Right lobe of liver (tissue), 6 donors: Measurements from ENCODE around the gene SH3GL1. TPM values are rescaled to one million over a fixed set of nuclear protein-coding genes. Genes with fewer than 3 reads are reported as not detected.
A peak's percentile ranks its signal among the peaks of the same experiment; 100 is the strongest.

Experiments used
- ATAC-seq, 4 donors: fragments of 200-7000 bp; cut with Tn5 transposase; one replicate each; pipeline ENCODE4 v1.9.1; 2020; ENCODE audit warnings: mild to moderate bottlenecking in 4 of 4, moderate library complexity in 4 of 4
- DNase-seq, 3 donors: peaks; one replicate each; pipeline ENCODE4 v3.0.0-alpha.2; 2020
- H3K27ac ChIP-seq, 3 donors: fragments of 200-600 bp; one replicate each; pipeline ENCODE4 v1.8.0; 2022
- H3K27me3 ChIP-seq, 2 donors: fragments of 200-600 bp; one replicate each; pipeline ENCODE4 v1.8.0; 2022
- H3K36me3 ChIP-seq, 4 donors: fragments of 200-600 bp; sonication (generic) in 1 of 4; one replicate each; pipeline versions ENCODE4 v1.5.1 to v1.8.0; 2017 to 2022; ENCODE audit warnings: control low read depth in 1 of 4
- H3K4me1 ChIP-seq, 4 donors: fragments of 200-600 bp; sonication (generic) in 1 of 4; one replicate each; pipeline versions ENCODE4 v1.5.1 to v1.8.0; 2017 to 2022; ENCODE audit warnings: control low read depth in 1 of 4
- H3K4me3 ChIP-seq, 3 donors: fragments of 200-600 bp; one replicate each; pipeline ENCODE4 v1.8.0; 2022
- H3K9me3 ChIP-seq, 4 donors: fragments of 200-600 bp; sonication (generic) in 1 of 4; one replicate each; pipeline versions ENCODE4 v1.5.1 to v1.8.0; 2017 to 2022; ENCODE audit warnings: control low read depth in 1 of 4
- CTCF ChIP-seq, 4 donors: fragments of 200-600 bp in 3 of 4; fragments of 450-650 bp in 1 of 4; IDR thresholded peaks; one replicate each; pipeline versions ENCODE4 v1.5.1 to v1.8.0; 2016 to 2022; ENCODE audit warnings: antibody characterized with exemption in 4 of 4, mild to moderate bottlenecking in 2 of 4
- POLR2A ChIP-seq: fragments of 450-650 bp; IDR thresholded peaks from one replicate; pipeline ENCODE4 v1.6.1; 2017; ENCODE audit warnings: antibody characterized with exemption, mild to moderate bottlenecking
- WGBS: methylation state at CpG from one replicate; pipeline ENCODE4 v1.1.6; 2018; ENCODE audit warnings: low coverage, low lambda C conversion rate; ENCODE audit not compliant: insufficient coverage; ENCODE audit errors: missing lambda C conversion rate; 5-methylcytosine and 5-hydroxymethylcytosine counted together
- intact Hi-C, 2 donors: fragments of 100-400 bp; cut with DNase I; formaldehyde crosslinking; loops; one replicate each; pipeline versions ENCODE4 v1.11.2 to v1.14.1; 2022
- microRNA-seq, 2 donors: library from miRNA; unstranded; fragments of <30 nt; microRNA quantifications; one replicate each; pipeline ENCODE4, GENCODE V29; 2019 to 2020
- small RNA-seq, 2 experiments: library from RNA; depleted of rRNA; stranded (forward); fragments of <200 nt; gene quantifications; one replicate each; pipeline ENCODE3, GENCODE V24; 2016
- total RNA-seq, 6 experiments: library from RNA; depleted of rRNA in 2 of 6; stranded (reverse); fragments of >200 nt in 2 of 6; fragmentation: NEBNext Ultra II Directional in 3 of 6; extraction: Animal tissue kit (Norgen Biotek cat#: 25700) in 3 of 6; gene quantifications; one replicate each; pipeline versions ENCODE4 v1.1.0 to v1.2.4, GENCODE V29; 2016 to 2023
- donor health status: DM: no; HTN: yes; CAD: no.
- donor health status: DM: no; HTN: no; CAD: no.
- donor health status: DM: no; HTN: no; CAD: no.
- donor health status: DM: no; HTN: yes; CAD: no.
- donor health status: DM: no; HTN: yes; CAD: no.

SH3GL1 gene
- total RNA-seq, 6 experiments from 2014 or later = 22.6 to 47.7 (median 25.2) TPM

- intact Hi-C loops = no loop called here
- H3K27ac ChIP-seq = no peak overlapping the region
- H3K27me3 ChIP-seq = no peaks in the 10 kb centered on the region
- 93% methylated on average over 4 of the region's 7 CpGs for WGBS
- DNase-seq (no peak), ATAC-seq (no peak)
- no peaks in the 10 kb centered on the region for H3K36me3 ChIP-seq
- no peaks in the 10 kb centered on the region for H3K9me3 ChIP-seq
- TF ChIP-seq POLR2A (no peak), CTCF (IDR thresholded peaks at IDR 0.05) (no peak)
- H3K4me3 ChIP-seq = no peak overlapping the region
- H3K4me1 ChIP-seq = no peaks in the 10 kb centered on the region
These were observed 81.9 kb downstream of the SH3GL1 start for GRCh38 chr19:4318460-4318859.

GRCh38 chr19:4316956-4317355 is 83.4 kb downstream of the SH3GL1 start:
- TF ChIP-seq POLR2A (no peak), CTCF (IDR thresholded peaks at IDR 0.05) (no peak)
- Histone ChIP-seq H3K27ac (no peak overlapping the region), H3K9me3 (no peaks in the 10 kb centered on the region), H3K36me3 (no peaks in the 10 kb centered on the region), H3K4me1 (no peaks in the 10 kb centered on the region), H3K27me3 (no peaks in the 10 kb centered on the region), H3K4me3 (no peak overlapping the region)
- ATAC-seq (no peak), DNase-seq (no peak)
- intact Hi-C loops = no loop called here
- WGBS = 97% methylated on average over 7 of the region's 9 CpGs

- Histone ChIP-seq H3K27me3 (no peaks in the 10 kb centered on the region), H3K27ac (no peak overlapping the region), H3K4me1 (no peaks in the 10 kb centered on the region), H3K36me3 (no peaks in the 10 kb centered on the region), H3K9me3 (no peaks in the 10 kb centered on the region), H3K4me3 (peak overlapping the region in 2 of 3 donors; percentile 18 to 24)
- peak in 1 of 4 donors; percentile 12 for TF ChIP-seq CTCF (IDR thresholded peaks at IDR 0.05)
- TF ChIP-seq POLR2A = no peak
- peak; percentile 70 to 94 (median 84) for ATAC-seq
- WGBS = 16% methylated on average over 9 of the region's 12 CpGs
- intact Hi-C loops = no loop called here
- peak in 1 of 3 donors; percentile 64 for DNase-seq
These were observed 86.4 kb downstream of the SH3GL1 start for GRCh38 chr19:4313847-4314490.

Small RNA genes lying within 50 kb of the gene (microRNA-seq; reads per million reads assigned to microRNA genes)
- gene MIR4746 = 0.64 to 1.2 reads per million in 2 donors

Small RNA genes lying within 50 kb of the gene (small RNA-seq; reads per million reads assigned to genes)
- gene MIR4746 = 0 reads per million in 2 experiments

Other genes with a start within 250 kb of the SH3GL1 start
- gene CREB3L3, start 246.9 kb downstream of the SH3GL1 start, total RNA-seq = 100 to 1,000 TPM in 4 of 6 experiments, 10 to 100 TPM in 2; 50.5 to 368 (median 199) TPM
- 10 to 100 TPM in 3 of 6 experiments, 1 to 10 TPM in 3; 7.9 to 21.6 (median 10.0) TPM for gene SIRT6, start 218.0 kb downstream of the SH3GL1 start, total RNA-seq
- 1 to 10 TPM; 1.2 to 4.8 (median 2.7) TPM for gene ANKRD24, start 217.9 kb downstream of the SH3GL1 start, total RNA-seq
- gene EBI3, start 171.0 kb downstream of the SH3GL1 start, total RNA-seq = 1 to 10 TPM in 5 of 6 experiments, under 1 TPM in 1; 0.73 to 4.1 (median 2.0) TPM
- gene YJU2, start 153.5 kb downstream of the SH3GL1 start, total RNA-seq = 10 to 100 TPM in 1 of 6 experiments, 1 to 10 TPM in 5; 6.4 to 14.1 (median 8.9) TPM
- 1 to 10 TPM; 1.7 to 9.7 (median 6.4) TPM for gene SHD, start 121.3 kb downstream of the SH3GL1 start, total RNA-seq
- under 1 TPM in 2 of 6 experiments, not detected in 4; 0.24 to 0.32 TPM for gene TMIGD2, start 98.2 kb downstream of the SH3GL1 start, total RNA-seq
- 1 to 10 TPM in 1 of 6 experiments, under 1 TPM in 3, not detected in 2; 0.19 to 2.2 (median 0.52) TPM for gene FSD1, start 95.9 kb downstream of the SH3GL1 start, total RNA-seq
- gene STAP2, start 61.7 kb downstream of the SH3GL1 start, total RNA-seq = 10 to 100 TPM; 21.4 to 51.5 (median 43.0) TPM
- 10 to 100 TPM in 5 of 6 experiments, 1 to 10 TPM in 1; 6.4 to 21.7 (median 19.6) TPM for gene MPND, start 57.0 kb downstream of the SH3GL1 start, total RNA-seq
- 1 to 10 TPM; 3.1 to 9.2 (median 3.5) TPM for gene CHAF1A, start 2.1 kb upstream of the SH3GL1 start, total RNA-seq
- 10 to 100 TPM; 47.2 to 79.1 (median 58.8) TPM for gene UBXN6, start 57.2 kb upstream of the SH3GL1 start, total RNA-seq
- gene HDGFL2, start 71.8 kb upstream of the SH3GL1 start, total RNA-seq = 10 to 100 TPM in 5 of 6 experiments, 1 to 10 TPM in 1; 8.4 to 16.3 (median 14.0) TPM
- gene PLIN4, start 117.9 kb upstream of the SH3GL1 start, total RNA-seq = 10 to 100 TPM; 28.4 to 51.2 (median 39.3) TPM
- gene PLIN5, start 134.7 kb upstream of the SH3GL1 start, total RNA-seq = 100 to 1,000 TPM in 4 of 6 experiments, 10 to 100 TPM in 2; 35.0 to 149 (median 117) TPM
- gene LRG1, start 139.5 kb upstream of the SH3GL1 start, total RNA-seq = 1,000 to 10,000 TPM in 2 of 6 experiments, 100 to 1,000 TPM in 4; 331 to 1,334 (median 524) TPM
- gene SEMA6B, start 159.1 kb upstream of the SH3GL1 start, total RNA-seq = 1 to 10 TPM; 1.0 to 6.5 (median 2.3) TPM
- 10 to 100 TPM; 16.6 to 26.4 (median 22.8) TPM for gene TNFAIP8L1, start 239.0 kb upstream of the SH3GL1 start, total RNA-seq